ENCODE measurements around the gene COL3A1. TPM values are rescaled to one million over a fixed set of nuclear protein-coding genes. Genes with fewer than 3 reads are reported as not detected.

Gene COL3A1
- polyA plus RNA-seq, 4 donors: 1,258 to 1,421 (median 1,330) TPM

Other genes with a start within 250 kb of the COL3A1 start
- 100 to 1,000 TPM; 145 to 164 (median 157) TPM for gene COL5A2, start 205.4 kb downstream of the COL3A1 start, polyA plus RNA-seq (ENCODE audit: insufficient read length in 4 of 4)

Data from right renal pelvis (tissue), 4 donors.